IPS-18c (cell line): ENCODE data around the gene LSM11.

Experiments used
- H3K4me3 ChIP-seq: 2 replicates; pipeline ENCODE4 v1.7.0; 2013; ENCODE audit warnings: low read depth, mild to moderate bottlenecking, low read length, moderate library complexity; ENCODE audit not compliant: insufficient read depth
- H3K9me3 ChIP-seq: one replicate; pipeline ENCODE4 v1.6.1; 2013; ENCODE audit warnings: mild to moderate bottlenecking, low read length, moderate library complexity; ENCODE audit not compliant: control insufficient read depth, insufficient read depth

Gene LSM11

GRCh38 chr5:157730900-157731271 is 12.6 kb upstream of the LSM11 start:
- H3K9me3 ChIP-seq = no peaks in the 10 kb centered on the region
- peak overlapping the region; percentile 81; the same call in 1 of the 2 replicates for H3K4me3 ChIP-seq

- Histone ChIP-seq H3K9me3 (no peaks in the 10 kb centered on the region), H3K4me3 (peak within 1 kb of the TSS; percentile 81)
Observed at GRCh38 chr5:157731272-157732129, 12.0 kb upstream of the LSM11 start, which contains the start of gene THG1L. TSS of gene THG1L (plus strand) at chr5:157731420. CDS start at chr5:157731441, 21 bp downstream.

GRCh38 chr5:157732130-157732514 is 11.4 kb upstream of the LSM11 start:
- Histone ChIP-seq H3K4me3 (peak overlapping the region; percentile 81), H3K9me3 (no peaks in the 10 kb centered on the region)

GRCh38 chr5:157732596-157733262 is 10.8 kb upstream of the LSM11 start:
- Histone ChIP-seq H3K4me3 (no peak overlapping the region), H3K9me3 (no peaks in the 10 kb centered on the region)

- H3K4me3 ChIP-seq = no peak overlapping the region
Observed at GRCh38 chr5:157734436-157734835, 9.1 kb upstream of the LSM11 start.

GRCh38 chr5:157735991-157736390 is 7.5 kb upstream of the LSM11 start:
- H3K9me3 ChIP-seq = no peaks in the 10 kb centered on the region
- H3K4me3 ChIP-seq = no peak overlapping the region

More at GRCh38 chr5:157734436-157734835, 9.1 kb upstream of the LSM11 start:
- H3K9me3 ChIP-seq = no peaks in the 10 kb centered on the region

- no peaks in the 10 kb centered on the region for H3K9me3 ChIP-seq
- H3K4me3 ChIP-seq = no peak overlapping the region
Observed at GRCh38 chr5:157739388-157740228, 3.9 kb upstream of the LSM11 start.

- Histone ChIP-seq H3K9me3 (no peaks in the 10 kb centered on the region), H3K4me3 (no peak overlapping the region)
Observed at GRCh38 chr5:157740229-157740610, 3.3 kb upstream of the LSM11 start.

- Histone ChIP-seq H3K9me3 (no peaks in the 10 kb centered on the region), H3K4me3 (no peak overlapping the region)
Observed at GRCh38 chr5:157741131-157741530, 2.4 kb upstream of the LSM11 start.

- Histone ChIP-seq H3K4me3 (peak overlapping the region; percentile 72), H3K9me3 (no peaks in the 10 kb centered on the region)
Observed at GRCh38 chr5:157744051-157745011, 819 bp downstream of the LSM11 start.

GRCh38 chr5:157745041-157745456 is 1.5 kb downstream of the LSM11 start:
- no peak overlapping the region for H3K4me3 ChIP-seq
- H3K9me3 ChIP-seq = no peaks in the 10 kb centered on the region

GRCh38 chr5:157747173-157747740 is 3.7 kb downstream of the LSM11 start:
- Histone ChIP-seq H3K4me3 (no peak overlapping the region), H3K9me3 (no peaks in the 10 kb centered on the region)

- H3K4me3 ChIP-seq = no peak overlapping the region
- H3K9me3 ChIP-seq = no peaks in the 10 kb centered on the region
Observed at GRCh38 chr5:157747766-157748700, 4.5 kb downstream of the LSM11 start.

- H3K4me3 ChIP-seq = no peak overlapping the region
Observed at GRCh38 chr5:157748760-157749461, 5.4 kb downstream of the LSM11 start.

GRCh38 chr5:157749462-157749799 is 5.9 kb downstream of the LSM11 start:
- Histone ChIP-seq H3K9me3 (peaks cover 2% of the 10 kb centered on the region), H3K4me3 (no peak overlapping the region)

More at GRCh38 chr5:157748760-157749461, 5.4 kb downstream of the LSM11 start:
- peaks cover 2% of the 10 kb centered on the region for H3K9me3 ChIP-seq
